Ascending aorta (tissue), 2 donors: Measurements from ENCODE around the gene BEND5. TPM values are rescaled to one million over a fixed set of nuclear protein-coding genes. Genes with fewer than 3 reads are reported as not detected.

Experiments used
- DNase-seq, 2 donors: peaks; one replicate each; pipeline ENCODE4 v3.0.0-alpha.2; 2019; ENCODE audit warnings: low spot score in 2 of 2
- H3K27ac ChIP-seq, 2 donors: fragments of 200-600 bp; sonication (generic); one replicate each; pipeline ENCODE4 v1.5.1; 2016 to 2017; ENCODE audit warnings: mild to moderate bottlenecking in 1 of 2
- H3K27me3 ChIP-seq: fragments of 200-600 bp; sonication (generic); one replicate; pipeline ENCODE4 v1.5.1; 2017
- H3K36me3 ChIP-seq, 2 donors: fragments of 200-600 bp; sonication (generic); one replicate each; pipeline ENCODE4 v1.5.1; 2016
- H3K4me1 ChIP-seq, 2 donors: fragments of 200-600 bp; sonication (generic); one replicate each; pipeline ENCODE4 v1.5.1; 2016 to 2017; ENCODE audit warnings: mild to moderate bottlenecking in 1 of 2
- H3K4me3 ChIP-seq, 2 donors: fragments of 200-600 bp; sonication (generic); one replicate each; pipeline ENCODE4 v1.5.1; 2016 to 2017; ENCODE audit warnings: mild to moderate bottlenecking in 1 of 2
- H3K9me3 ChIP-seq, 2 donors: fragments of 200-600 bp; sonication (generic); one replicate each; pipeline ENCODE4 v1.5.1; 2016
- intact Hi-C: fragments of 100-400 bp; cut with DNase I; formaldehyde crosslinking; loops from one replicate; pipeline ENCODE4 v1.15.1; 2023
- total RNA-seq: library from RNA; depleted of rRNA; stranded (reverse); fragments of >200 nt; gene quantifications from one replicate; pipeline ENCODE4 v1.1.0, GENCODE V29; 2016
- TF ChIP-seq, protein P1 (sequence below), 3 experiments: fragments of 200-600 bp in 2 of 3; fragments of 450-650 bp in 1 of 3; sonication (generic) in 2 of 3; IDR thresholded peaks; one replicate each; pipeline ENCODE4 v1.5.1; 2016 to 2019; ENCODE audit warnings: antibody characterized with exemption in 3 of 3, mild to moderate bottlenecking in 1 of 3, moderate library complexity in 1 of 3

The BEND5 gene
- total RNA-seq, 1 donor from 2014 or later = 3.4 TPM

DNA sequence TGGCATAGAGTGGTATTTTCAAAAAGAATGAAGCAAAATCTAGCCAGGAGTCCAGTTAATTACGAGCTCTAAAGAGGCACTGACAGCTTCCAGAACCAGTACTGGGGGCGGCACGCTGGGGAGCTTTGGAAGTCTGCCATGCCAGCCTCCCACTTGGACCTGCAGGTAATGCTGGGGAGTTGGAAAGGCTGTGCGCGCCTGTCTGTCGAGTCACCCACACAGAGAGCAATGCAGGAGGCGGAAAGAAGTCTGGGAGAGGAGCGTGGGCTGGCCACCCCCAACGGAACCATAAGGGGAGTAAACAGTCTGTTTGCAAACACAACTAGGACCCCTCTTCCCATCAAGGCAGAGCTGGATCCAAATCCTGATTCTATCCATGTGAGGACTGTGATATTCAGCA, 84.5 kb downstream of the BEND5 start:
- Histone ChIP-seq H3K9me3 (no peaks in the 10 kb centered on the region), H3K27me3 (no peaks in the 10 kb centered on the region), H3K27ac (no peak overlapping the region), H3K4me3 (no peak overlapping the region), H3K36me3 (no peaks in the 10 kb centered on the region), H3K4me1 (no peaks in the 10 kb centered on the region)
- intact Hi-C loops = no loop called here
- TF ChIP-seq, protein P1, sequence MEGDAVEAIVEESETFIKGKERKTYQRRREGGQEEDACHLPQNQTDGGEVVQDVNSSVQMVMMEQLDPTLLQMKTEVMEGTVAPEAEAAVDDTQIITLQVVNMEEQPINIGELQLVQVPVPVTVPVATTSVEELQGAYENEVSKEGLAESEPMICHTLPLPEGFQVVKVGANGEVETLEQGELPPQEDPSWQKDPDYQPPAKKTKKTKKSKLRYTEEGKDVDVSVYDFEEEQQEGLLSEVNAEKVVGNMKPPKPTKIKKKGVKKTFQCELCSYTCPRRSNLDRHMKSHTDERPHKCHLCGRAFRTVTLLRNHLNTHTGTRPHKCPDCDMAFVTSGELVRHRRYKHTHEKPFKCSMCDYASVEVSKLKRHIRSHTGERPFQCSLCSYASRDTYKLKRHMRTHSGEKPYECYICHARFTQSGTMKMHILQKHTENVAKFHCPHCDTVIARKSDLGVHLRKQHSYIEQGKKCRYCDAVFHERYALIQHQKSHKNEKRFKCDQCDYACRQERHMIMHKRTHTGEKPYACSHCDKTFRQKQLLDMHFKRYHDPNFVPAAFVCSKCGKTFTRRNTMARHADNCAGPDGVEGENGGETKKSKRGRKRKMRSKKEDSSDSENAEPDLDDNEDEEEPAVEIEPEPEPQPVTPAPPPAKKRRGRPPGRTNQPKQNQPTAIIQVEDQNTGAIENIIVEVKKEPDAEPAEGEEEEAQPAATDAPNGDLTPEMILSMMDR (IDR thresholded peaks at IDR 0.05) = no peak
- DNase-seq = no peak

DNA sequence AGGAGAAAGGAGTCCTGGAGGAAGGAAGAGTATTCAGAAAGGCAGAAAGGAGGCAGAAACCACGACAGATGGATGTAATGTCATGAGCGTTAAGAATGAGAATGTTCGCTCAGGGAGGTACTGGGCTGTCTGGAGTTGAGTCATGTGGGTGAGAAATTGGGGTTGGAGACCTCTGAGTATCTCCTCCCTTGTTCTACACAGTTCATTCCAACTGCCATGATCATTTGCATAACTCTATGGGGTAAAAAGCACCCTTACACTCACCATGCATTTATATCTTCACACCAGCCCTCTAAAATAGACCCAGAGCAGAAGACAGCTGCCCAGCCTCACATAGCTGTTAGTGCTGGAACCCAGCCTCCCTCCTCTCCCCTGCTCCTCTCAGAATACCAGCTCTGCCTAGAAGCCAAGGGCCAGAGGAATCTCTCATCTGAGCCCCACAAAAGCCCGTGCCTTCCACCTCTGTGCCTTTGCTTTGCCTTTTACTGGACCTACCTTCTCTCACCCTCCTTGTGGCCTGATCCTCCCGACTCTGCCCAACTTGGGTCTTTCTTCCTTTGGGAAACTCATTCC, 85.2 kb downstream of the BEND5 start:
- Histone ChIP-seq H3K4me1 (no peaks in the 10 kb centered on the region), H3K27ac (no peak overlapping the region), H3K36me3 (no peaks in the 10 kb centered on the region), H3K9me3 (no peaks in the 10 kb centered on the region), H3K4me3 (no peak overlapping the region), H3K27me3 (no peaks in the 10 kb centered on the region)
- TF ChIP-seq, protein P1 (IDR thresholded peaks at IDR 0.05) = no peak
- intact Hi-C loops = no loop called here
- no peak for DNase-seq

DNA sequence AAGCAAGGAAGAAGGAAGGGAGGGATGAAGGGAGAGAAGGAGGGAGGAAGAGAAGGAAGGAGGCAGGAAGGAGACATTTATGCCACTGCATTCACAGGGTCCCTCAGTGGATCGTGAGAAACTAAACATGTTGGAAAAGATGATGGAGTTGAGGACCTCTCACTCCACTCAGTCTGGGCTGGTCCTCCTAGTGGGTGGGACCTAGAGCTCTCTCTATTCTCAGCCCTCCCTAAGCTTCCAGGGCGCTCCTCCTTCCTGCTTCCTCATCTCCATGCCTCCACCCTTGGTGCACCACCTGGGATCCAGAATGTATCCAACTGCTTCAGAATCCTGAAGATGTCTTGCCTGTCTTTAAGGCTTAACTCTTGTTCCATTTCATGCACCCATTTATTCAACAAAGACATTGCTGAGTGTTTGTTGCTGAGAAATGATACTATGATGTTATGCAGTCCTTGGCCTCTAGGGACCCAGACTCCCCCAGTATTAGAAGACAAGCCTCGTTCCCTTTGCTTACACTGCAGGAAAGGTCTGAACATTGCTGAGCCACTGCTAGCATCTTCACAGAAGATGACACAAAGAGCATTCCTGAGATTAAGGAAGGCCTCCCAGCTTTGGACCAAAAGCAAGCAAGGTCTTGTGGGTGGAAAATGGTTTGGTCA, 88.5 kb downstream of the BEND5 start:
- peaks cover 7 to 16% of the 10 kb centered on the region in 2 donors for H3K4me1 ChIP-seq
- intact Hi-C loops = no loop called here
- no peaks in the 10 kb centered on the region for H3K27me3 ChIP-seq
- TF ChIP-seq, protein P1 (IDR thresholded peaks at IDR 0.05) = no peak
- H3K36me3 ChIP-seq = no peaks in the 10 kb centered on the region
- no peak overlapping the region for H3K4me3 ChIP-seq
- DNase-seq = no peak
- H3K27ac ChIP-seq = no peak overlapping the region
- no peaks in the 10 kb centered on the region for H3K9me3 ChIP-seq

DNA sequence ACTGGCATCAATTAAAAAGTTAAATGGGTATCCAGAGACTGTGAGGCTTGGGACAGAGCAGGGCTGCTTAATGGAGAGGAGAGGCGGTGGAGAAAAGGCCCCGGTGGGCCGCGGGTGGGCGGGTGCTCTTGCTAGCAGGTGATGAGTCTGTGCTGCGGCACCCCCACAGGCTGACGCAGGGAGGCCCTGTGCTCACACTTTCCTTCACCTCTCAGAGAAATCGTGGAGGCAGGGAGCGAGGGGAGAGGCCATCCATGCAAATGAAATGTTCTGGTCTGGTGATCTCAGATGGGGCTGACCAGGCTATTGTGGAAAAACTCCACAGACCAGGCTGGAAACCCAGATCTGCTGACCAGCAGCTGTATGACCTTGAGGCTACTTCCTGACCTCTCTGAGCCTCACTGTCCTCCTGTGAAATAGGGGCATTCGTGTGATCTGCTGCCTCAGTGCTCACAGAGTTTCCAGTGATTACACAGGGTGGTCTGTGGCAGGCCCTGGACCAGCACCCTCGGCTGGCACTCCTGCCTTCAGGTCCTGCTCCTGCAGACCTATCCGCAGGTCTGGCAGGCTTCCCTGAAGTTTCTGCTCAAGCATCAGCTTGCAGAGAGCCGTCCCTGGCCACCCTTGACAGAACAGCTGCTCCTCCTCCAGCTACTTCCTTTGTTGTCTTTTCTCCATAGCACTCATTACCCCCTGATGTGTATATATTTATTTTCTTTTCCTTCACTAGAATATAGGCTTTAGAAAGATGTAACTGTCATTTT, 89.2 kb downstream of the BEND5 start:
- DNase-seq = no peak
- H3K9me3 ChIP-seq = no peaks in the 10 kb centered on the region
- TF ChIP-seq, protein P1 (IDR thresholded peaks at IDR 0.05) = no peak
- no peaks in the 10 kb centered on the region for H3K27me3 ChIP-seq
- H3K27ac ChIP-seq = no peak overlapping the region
- intact Hi-C loops = no loop called here
- peaks cover 9 to 22% of the 10 kb centered on the region in 2 donors for H3K4me1 ChIP-seq
- H3K4me3 ChIP-seq = no peak overlapping the region
- H3K36me3 ChIP-seq = no peaks in the 10 kb centered on the region

DNA sequence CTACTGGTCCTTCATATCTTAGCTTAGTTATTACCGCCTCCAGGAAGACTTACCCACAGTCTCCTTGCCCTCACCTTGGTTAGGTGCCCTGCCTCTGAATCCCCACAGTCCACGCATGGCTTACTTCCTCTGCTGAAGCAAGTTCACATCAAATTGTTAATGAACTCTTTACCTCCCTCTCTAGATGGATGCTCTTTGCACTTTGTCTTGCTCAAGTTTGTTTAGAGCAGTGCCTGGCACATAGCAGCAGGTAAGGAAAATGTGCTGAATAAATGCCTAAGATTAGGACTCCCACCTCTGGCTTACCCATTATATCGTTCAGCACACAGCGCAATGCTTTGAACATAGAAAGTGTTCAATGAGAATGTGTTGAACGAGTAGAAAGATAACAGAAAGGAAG, 90.5 kb downstream of the BEND5 start:
- TF ChIP-seq, protein P1 (IDR thresholded peaks at IDR 0.05) = no peak
- no peak overlapping the region for H3K4me3 ChIP-seq
- no peaks in the 10 kb centered on the region for H3K27me3 ChIP-seq
- intact Hi-C loops = no loop called here
- H3K36me3 ChIP-seq = no peaks in the 10 kb centered on the region
- peak overlapping the region in 1 of 2 donors; percentile 86 for H3K27ac ChIP-seq
- no peaks in the 10 kb centered on the region for H3K9me3 ChIP-seq
- peak in 1 of 2 donors; percentile 18 for DNase-seq
- H3K4me1 ChIP-seq = peaks cover 9 to 31% of the 10 kb centered on the region in 2 donors
